HEK293 (cell line): ENCODE results near the gene RIC3.

Source experiments
- CTCF ChIA-PET: fragments of 350-600 bp; formaldehyde crosslinking; extraction: SDS; loops from one replicate; lab custom pipeline; 2021; ENCODE audit warnings: antibody characterized with exemption; lab: Yijun Ruan, JAX
- POLR2A ChIA-PET: fragments of 300-600 bp; formaldehyde crosslinking; extraction: SDS; loops from one replicate; lab custom pipeline; 2020; ENCODE audit warnings: antibody characterized with exemption, inconsistent platforms; lab: Yijun Ruan, JAX
- H3K27ac ChIP-seq: fragments of 200-500 bp; sonication (Bioruptor generic); 2 replicates; pipeline ENCODE4 v1.5.1; 2014; ENCODE audit warnings: low read depth, low read length, control low read depth, inconsistent platforms; ENCODE audit errors: extremely low read depth
- H3K36me3 ChIP-seq, 2 experiments: fragments of 200-500 bp in 1 of 2; sonication (Bioruptor generic) in 1 of 2; 1 replicate in 1 of 2; 2 replicates in 1 of 2; pipeline ENCODE4 v1.5.1; 2014 to 2017; ENCODE audit warnings: inconsistent platforms in 2 of 2, low read length in 2 of 2; ENCODE audit not compliant: control insufficient read depth in 2 of 2, insufficient read depth in 1 of 2
- H3K4me1 ChIP-seq: fragments of 200-500 bp; sonication (Bioruptor generic); 2 replicates; pipeline ENCODE4 v1.5.1; 2014; ENCODE audit warnings: mild to moderate bottlenecking, low read length, inconsistent platforms; ENCODE audit not compliant: control insufficient read depth, insufficient read depth
- H3K4me3 ChIP-seq: 2 replicates; pipeline ENCODE4 v1.5.1; 2011; ENCODE audit warnings: low read depth, mild to moderate bottlenecking, control low read depth, low read length, moderate library complexity
- H3K9me3 ChIP-seq: fragments of 200-500 bp; sonication (Bioruptor generic); 2 replicates; pipeline ENCODE4 v1.5.1; 2014; ENCODE audit warnings: low read depth, low read length, inconsistent platforms; ENCODE audit not compliant: control insufficient read depth, insufficient read depth
- BCL11B ChIP-seq: fragments of 450-650 bp; formaldehyde crosslinking; IDR thresholded peaks from 2 replicates; pipeline ENCODE4 v1.5.1; 2016; ENCODE audit warnings: low read depth, missing biosample characterization, missing genetic modification characterization
- GFI1B ChIP-seq: fragments of 450-650 bp; formaldehyde crosslinking; IDR thresholded peaks from 2 replicates; pipeline ENCODE4 v1.5.1; 2016; ENCODE audit warnings: missing biosample characterization, missing genetic modification characterization
- KLF1 ChIP-seq: fragments of 450-650 bp; formaldehyde crosslinking; IDR thresholded peaks from 2 replicates; pipeline ENCODE4 v1.5.1; 2016; ENCODE audit warnings: missing biosample characterization, missing genetic modification characterization
- KLF16 ChIP-seq: fragments of 450-650 bp; formaldehyde crosslinking; IDR thresholded peaks from 2 replicates; pipeline ENCODE4 v1.5.1; 2017; ENCODE audit warnings: missing biosample characterization, missing genetic modification characterization
- OVOL3 ChIP-seq: fragments of 450-650 bp; formaldehyde crosslinking; IDR thresholded peaks from 2 replicates; pipeline ENCODE4 v1.5.1; 2016; ENCODE audit warnings: missing biosample characterization, missing genetic modification characterization
- YY2 ChIP-seq: fragments of 450-650 bp; formaldehyde crosslinking; IDR thresholded peaks from 2 replicates; pipeline ENCODE4 v1.5.1; 2016; ENCODE audit warnings: missing biosample characterization, missing genetic modification characterization
- ZBTB8A ChIP-seq: fragments of 450-650 bp; formaldehyde crosslinking; IDR thresholded peaks from 2 replicates; pipeline ENCODE4 v1.5.1; 2016; ENCODE audit warnings: missing biosample characterization, missing genetic modification characterization
- ZFP37 ChIP-seq: fragments of 450-650 bp; formaldehyde crosslinking; IDR thresholded peaks from 2 replicates; pipeline ENCODE4 v1.5.1; 2016; ENCODE audit warnings: missing biosample characterization, missing genetic modification characterization
- ZNF112 ChIP-seq: fragments of 450-650 bp; formaldehyde crosslinking; IDR thresholded peaks from 2 replicates; pipeline ENCODE4 v1.5.0; 2017; ENCODE audit warnings: missing biosample characterization, missing genetic modification characterization
- ZNF133 ChIP-seq: fragments of 450-650 bp; formaldehyde crosslinking; IDR thresholded peaks from 2 replicates; pipeline ENCODE4 v1.5.1; 2016; ENCODE audit warnings: missing biosample characterization, missing genetic modification characterization
- ZNF138 ChIP-seq: fragments of 450-650 bp; formaldehyde crosslinking; IDR thresholded peaks from 2 replicates; pipeline ENCODE4 v1.5.1; 2016; ENCODE audit warnings: missing biosample characterization, missing genetic modification characterization, borderline replicate concordance
- ZNF184 ChIP-seq: fragments of 450-650 bp; IDR thresholded peaks from 2 replicates; pipeline ENCODE4 v1.5.1; 2018; ENCODE audit warnings: missing biosample characterization, mild to moderate bottlenecking, missing genetic modification characterization
- ZNF2 ChIP-seq: fragments of 450-650 bp; formaldehyde crosslinking; IDR thresholded peaks from 2 replicates; pipeline ENCODE4 v1.5.1; 2016; ENCODE audit warnings: missing biosample characterization, missing genetic modification characterization
- ZNF302 ChIP-seq: fragments of 450-650 bp; formaldehyde crosslinking; IDR thresholded peaks from 2 replicates; pipeline ENCODE4 v1.5.1; 2016; ENCODE audit warnings: missing biosample characterization, missing genetic modification characterization, low read depth
- ZNF341 ChIP-seq: fragments of 450-650 bp; formaldehyde crosslinking; IDR thresholded peaks from 2 replicates; pipeline ENCODE4; 2016; ENCODE audit warnings: low read depth, missing biosample characterization, missing genetic modification characterization
- ZNF426 ChIP-seq: fragments of 450-650 bp; formaldehyde crosslinking; IDR thresholded peaks from 2 replicates; pipeline ENCODE4 v1.5.1; 2017; ENCODE audit warnings: missing biosample characterization, missing genetic modification characterization, mild to moderate bottlenecking, inconsistent platforms, moderate library complexity
- ZNF510 ChIP-seq: fragments of 450-650 bp; formaldehyde crosslinking; IDR thresholded peaks from 2 replicates; pipeline ENCODE4 v1.5.1; 2018; ENCODE audit warnings: mild to moderate bottlenecking, missing genetic modification characterization, missing biosample characterization; ENCODE audit not compliant: insufficient replicate concordance
- ZNF521 ChIP-seq: fragments of 450-650 bp; formaldehyde crosslinking; IDR thresholded peaks from 2 replicates; pipeline ENCODE4 v1.5.1; 2017; ENCODE audit warnings: missing biosample characterization, mild to moderate bottlenecking, missing genetic modification characterization
- ZNF529 ChIP-seq: fragments of 450-650 bp; formaldehyde crosslinking; IDR thresholded peaks from 2 replicates; pipeline ENCODE4 v1.5.1; 2017; ENCODE audit warnings: missing genetic modification characterization, missing biosample characterization; ENCODE audit not compliant: insufficient replicate concordance
- ZNF544 ChIP-seq: fragments of 450-650 bp; formaldehyde crosslinking; IDR thresholded peaks from 2 replicates; pipeline ENCODE4 v1.5.0; 2017; ENCODE audit warnings: missing biosample characterization, missing genetic modification characterization
- ZNF571 ChIP-seq: fragments of 450-650 bp; formaldehyde crosslinking; IDR thresholded peaks from 2 replicates; pipeline ENCODE4 v1.5.0; 2017; ENCODE audit warnings: missing biosample characterization, missing genetic modification characterization
- ZNF660 ChIP-seq: fragments of 450-650 bp; IDR thresholded peaks from 2 replicates; pipeline ENCODE4 v1.5.1; 2018; ENCODE audit warnings: missing biosample characterization, mild to moderate bottlenecking, missing genetic modification characterization
- ZNF707 ChIP-seq: fragments of 450-650 bp; formaldehyde crosslinking; IDR thresholded peaks from 2 replicates; pipeline ENCODE4 v1.5.1; 2016; ENCODE audit warnings: missing biosample characterization, missing genetic modification characterization
- ZNF747 ChIP-seq: fragments of 450-650 bp; formaldehyde crosslinking; IDR thresholded peaks from 2 replicates; pipeline ENCODE4 v1.5.1; 2016; ENCODE audit warnings: missing biosample characterization, missing genetic modification characterization
- TF ChIP-seq, protein P1 (sequence below): fragments of 450-650 bp; IDR thresholded peaks from 2 replicates; pipeline ENCODE4 v1.5.1; 2018; ENCODE audit warnings: missing biosample characterization, mild to moderate bottlenecking, missing genetic modification characterization
- TF ChIP-seq, protein P2 (sequence below): fragments of 450-650 bp; formaldehyde crosslinking; IDR thresholded peaks from 2 replicates; pipeline ENCODE4 v1.5.0; 2017; ENCODE audit warnings: missing biosample characterization, missing genetic modification characterization, borderline replicate concordance
- TF ChIP-seq, protein P3 (sequence below): fragments of 450-650 bp; formaldehyde crosslinking; IDR thresholded peaks from 2 replicates; pipeline ENCODE4 v1.5.1; 2016; ENCODE audit warnings: missing biosample characterization, missing genetic modification characterization, low read depth

Gene RIC3

DNA sequence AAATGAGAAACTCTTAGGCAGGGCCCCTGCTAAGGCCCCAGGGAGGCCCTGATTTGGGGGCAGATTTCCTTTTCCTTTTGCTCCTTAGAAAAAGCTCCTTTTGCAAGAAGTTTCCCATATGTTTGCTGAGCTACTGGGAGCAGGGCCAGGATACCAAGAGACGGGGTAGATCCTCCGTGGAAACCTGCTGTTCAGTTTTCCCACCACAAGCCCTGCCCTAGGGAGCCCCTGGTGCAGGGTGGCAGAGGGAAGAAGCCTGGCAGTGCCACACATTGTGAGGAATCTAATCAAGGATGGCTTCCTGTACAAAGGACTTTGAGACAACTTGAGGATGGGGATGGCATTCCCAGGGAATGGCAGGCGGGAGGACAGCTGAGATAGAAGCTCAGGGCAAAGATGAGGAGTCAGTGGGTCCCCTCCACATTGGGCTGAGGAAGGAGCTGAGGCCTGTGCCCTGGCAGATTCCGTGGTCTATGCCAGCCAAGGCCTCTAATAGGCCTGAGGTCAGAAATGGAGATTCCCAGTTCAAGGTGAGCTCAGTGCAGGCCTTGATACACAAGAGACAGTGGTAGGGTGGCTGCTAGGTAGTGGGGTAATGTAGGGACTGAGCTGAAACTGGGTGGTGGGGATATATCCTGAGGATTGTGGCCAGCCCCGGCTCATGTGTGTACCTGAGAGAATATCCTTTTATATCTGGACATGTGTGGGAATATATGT, 72.9 kb downstream of the RIC3 start (continued):
- TF ChIP-seq, protein P1, sequence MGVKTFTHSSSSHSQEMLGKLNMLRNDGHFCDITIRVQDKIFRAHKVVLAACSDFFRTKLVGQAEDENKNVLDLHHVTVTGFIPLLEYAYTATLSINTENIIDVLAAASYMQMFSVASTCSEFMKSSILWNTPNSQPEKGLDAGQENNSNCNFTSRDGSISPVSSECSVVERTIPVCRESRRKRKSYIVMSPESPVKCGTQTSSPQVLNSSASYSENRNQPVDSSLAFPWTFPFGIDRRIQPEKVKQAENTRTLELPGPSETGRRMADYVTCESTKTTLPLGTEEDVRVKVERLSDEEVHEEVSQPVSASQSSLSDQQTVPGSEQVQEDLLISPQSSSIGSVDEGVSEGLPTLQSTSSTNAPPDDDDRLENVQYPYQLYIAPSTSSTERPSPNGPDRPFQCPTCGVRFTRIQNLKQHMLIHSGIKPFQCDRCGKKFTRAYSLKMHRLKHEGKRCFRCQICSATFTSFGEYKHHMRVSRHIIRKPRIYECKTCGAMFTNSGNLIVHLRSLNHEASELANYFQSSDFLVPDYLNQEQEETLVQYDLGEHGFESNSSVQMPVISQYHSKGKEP (tag by site-specific recombination): no peak
- TF ChIP-seq ZNF426 (tag by site-specific recombination) (no peak), YY2 (no peak), ZNF521 (tag by site-specific recombination) (no peak), ZNF571 (tag by site-specific recombination) (no peak), ZFP37 (no peak), OVOL3 (tag by site-specific recombination) (no peak), ZNF544 (no peak), ZNF747 (tag by site-specific recombination) (no peak), ZNF133 (tag by site-specific recombination) (no peak), ZNF184 (no peak)
- TF ChIP-seq, protein P2, sequence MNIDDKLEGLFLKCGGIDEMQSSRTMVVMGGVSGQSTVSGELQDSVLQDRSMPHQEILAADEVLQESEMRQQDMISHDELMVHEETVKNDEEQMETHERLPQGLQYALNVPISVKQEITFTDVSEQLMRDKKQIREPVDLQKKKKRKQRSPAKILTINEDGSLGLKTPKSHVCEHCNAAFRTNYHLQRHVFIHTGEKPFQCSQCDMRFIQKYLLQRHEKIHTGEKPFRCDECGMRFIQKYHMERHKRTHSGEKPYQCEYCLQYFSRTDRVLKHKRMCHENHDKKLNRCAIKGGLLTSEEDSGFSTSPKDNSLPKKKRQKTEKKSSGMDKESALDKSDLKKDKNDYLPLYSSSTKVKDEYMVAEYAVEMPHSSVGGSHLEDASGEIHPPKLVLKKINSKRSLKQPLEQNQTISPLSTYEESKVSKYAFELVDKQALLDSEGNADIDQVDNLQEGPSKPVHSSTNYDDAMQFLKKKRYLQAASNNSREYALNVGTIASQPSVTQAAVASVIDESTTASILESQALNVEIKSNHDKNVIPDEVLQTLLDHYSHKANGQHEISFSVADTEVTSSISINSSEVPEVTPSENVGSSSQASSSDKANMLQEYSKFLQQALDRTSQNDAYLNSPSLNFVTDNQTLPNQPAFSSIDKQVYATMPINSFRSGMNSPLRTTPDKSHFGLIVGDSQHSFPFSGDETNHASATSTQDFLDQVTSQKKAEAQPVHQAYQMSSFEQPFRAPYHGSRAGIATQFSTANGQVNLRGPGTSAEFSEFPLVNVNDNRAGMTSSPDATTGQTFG (tag by site-specific recombination): no peak

DNA sequence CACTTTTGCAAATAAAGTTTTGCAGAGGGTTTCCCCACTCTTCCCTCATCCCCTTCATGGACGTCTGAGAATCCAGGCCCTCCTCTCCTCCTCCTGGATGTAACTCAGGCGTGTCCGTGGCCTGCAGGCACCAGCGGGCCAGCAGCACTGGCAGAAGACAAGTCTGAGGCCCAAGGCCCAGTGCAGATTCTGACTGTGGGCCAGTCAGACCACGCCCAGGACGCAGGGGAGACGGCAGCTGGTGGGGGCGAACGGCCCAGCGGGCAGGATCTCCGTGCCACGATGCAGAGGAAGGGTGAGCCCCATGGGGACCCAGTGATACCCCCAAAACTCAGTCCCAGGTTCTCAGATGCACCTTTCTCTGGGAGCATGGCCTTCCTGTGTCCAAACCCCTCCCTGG, 73.5 kb downstream of the RIC3 start:
- no peaks in the 10 kb centered on the region for H3K4me1 ChIP-seq
- TF ChIP-seq KLF16 (no peak), BCL11B (no peak), ZNF302 (tag by site-specific recombination) (no peak), GFI1B (tag by site-specific recombination) (no peak), ZNF112 (tag by site-specific recombination) (no peak), ZNF510 (no peak), ZNF529 (tag by site-specific recombination) (no peak), ZBTB8A (tag by site-specific recombination) (no peak), KLF1 (no peak), ZNF707 (tag by site-specific recombination) (no peak), ZNF138 (tag by site-specific recombination) (no peak), ZNF544 (no peak), ZNF747 (tag by site-specific recombination) (no peak), ZNF2 (tag by site-specific recombination) (no peak), ZNF660 (tag by site-specific recombination) (no peak), ZNF341 (tag by site-specific recombination) (no peak)
- TF ChIP-seq, protein P3, sequence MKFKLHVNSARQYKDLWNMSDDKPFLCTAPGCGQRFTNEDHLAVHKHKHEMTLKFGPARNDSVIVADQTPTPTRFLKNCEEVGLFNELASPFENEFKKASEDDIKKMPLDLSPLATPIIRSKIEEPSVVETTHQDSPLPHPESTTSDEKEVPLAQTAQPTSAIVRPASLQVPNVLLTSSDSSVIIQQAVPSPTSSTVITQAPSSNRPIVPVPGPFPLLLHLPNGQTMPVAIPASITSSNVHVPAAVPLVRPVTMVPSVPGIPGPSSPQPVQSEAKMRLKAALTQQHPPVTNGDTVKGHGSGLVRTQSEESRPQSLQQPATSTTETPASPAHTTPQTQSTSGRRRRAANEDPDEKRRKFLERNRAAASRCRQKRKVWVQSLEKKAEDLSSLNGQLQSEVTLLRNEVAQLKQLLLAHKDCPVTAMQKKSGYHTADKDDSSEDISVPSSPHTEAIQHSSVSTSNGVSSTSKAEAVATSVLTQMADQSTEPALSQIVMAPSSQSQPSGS (tag by site-specific recombination): no peak
- TF ChIP-seq, all 188 proteins: peak for 0
- no peak overlapping the region for H3K27ac ChIP-seq
- H3K9me3 ChIP-seq: no peaks in the 10 kb centered on the region
- no peak overlapping the region for H3K4me3 ChIP-seq
- ChIA-PET POLR2A (no interaction called here), CTCF (interaction anchor here (1.7 to 19.6 kb wide), 3 partner anchors 9 to 88 kb away, joined by 4 to 532 read pairs (median 374); no protein-coding TSS in a partner anchor)
- peaks cover 0 to 100% of the 10 kb centered on the region in 2 experiments; a peak in 1 of 3 replicates for H3K36me3 ChIP-seq
